Measurements from ENCODE around the gene RHO.

The RHO gene

DNA sequence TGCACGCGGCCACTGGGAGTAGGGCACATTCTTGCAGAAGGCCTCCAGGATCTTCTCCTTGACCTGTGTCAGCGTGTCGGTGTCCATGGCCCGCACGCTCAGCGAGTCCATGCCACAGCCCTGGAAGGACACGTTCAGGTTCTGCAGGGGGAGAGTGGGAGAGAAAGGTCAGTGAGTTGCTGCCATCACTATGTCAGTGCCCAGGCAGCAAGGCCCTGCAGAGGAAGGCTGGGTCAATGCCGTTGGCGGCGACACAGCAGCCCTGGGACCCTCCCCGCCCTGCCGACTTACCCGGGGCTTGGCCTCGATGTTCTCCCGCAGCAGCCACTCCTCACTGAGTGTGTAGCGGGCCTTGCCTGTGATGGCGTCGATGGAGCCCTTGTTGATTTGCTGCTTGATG is 34.4 kb downstream of the RHO start:
- no peak for DNase-seq

DNA sequence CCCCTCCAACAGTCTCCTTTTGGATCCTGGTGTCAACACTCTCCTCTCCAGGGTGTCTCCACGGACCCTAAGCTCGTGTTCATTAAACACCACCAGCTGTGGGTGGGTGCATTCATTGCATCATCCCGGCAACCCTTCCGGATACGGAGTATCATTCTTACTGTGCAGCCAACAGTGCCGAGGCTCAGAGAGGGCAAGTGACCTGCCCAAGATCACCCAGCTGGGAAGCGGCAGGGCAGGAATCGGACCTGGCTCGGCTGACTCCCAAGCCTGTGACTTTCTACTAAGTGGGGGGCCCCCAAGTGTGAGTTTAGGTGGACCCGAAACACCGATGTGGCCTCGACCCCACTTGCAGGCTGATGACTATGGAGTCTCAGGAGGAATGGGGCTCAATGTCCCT is 34.9 kb downstream of the RHO start:
- DNase-seq = no peak

DNA sequence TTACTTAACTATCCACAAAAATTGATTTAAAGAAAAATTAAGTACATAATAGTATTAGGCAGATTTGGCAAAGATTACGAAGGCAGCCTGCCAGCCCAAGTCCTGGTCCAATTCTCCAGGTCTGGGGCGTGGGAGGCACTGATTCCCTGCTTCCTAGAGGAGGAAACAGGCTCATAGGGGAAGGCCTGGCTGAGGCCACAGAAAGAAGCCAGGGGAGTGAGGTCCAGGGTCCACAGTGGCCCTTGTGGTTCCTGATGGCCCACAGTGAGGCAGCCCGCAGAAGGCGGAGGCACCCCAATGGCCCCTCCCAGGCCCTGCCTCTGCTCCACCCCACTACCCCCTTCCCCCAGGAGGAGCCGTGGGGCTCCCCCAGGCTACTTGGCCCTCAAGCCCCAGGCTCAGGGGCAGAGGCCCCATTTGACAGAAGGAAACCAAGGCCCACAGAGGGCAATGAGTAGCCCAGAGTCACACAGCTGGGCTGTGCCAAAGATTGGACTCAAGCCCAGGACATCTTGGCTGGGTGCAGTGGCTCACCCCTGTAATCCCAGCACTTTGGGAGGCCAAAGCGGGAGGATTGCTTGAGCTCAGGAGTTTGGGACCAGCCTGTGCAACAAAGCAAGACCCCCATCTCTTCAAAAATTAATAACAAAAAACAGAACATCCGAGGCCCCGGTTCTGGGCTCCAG is 35.6 kb downstream of the RHO start:
- DNase-seq = no peak

DNA sequence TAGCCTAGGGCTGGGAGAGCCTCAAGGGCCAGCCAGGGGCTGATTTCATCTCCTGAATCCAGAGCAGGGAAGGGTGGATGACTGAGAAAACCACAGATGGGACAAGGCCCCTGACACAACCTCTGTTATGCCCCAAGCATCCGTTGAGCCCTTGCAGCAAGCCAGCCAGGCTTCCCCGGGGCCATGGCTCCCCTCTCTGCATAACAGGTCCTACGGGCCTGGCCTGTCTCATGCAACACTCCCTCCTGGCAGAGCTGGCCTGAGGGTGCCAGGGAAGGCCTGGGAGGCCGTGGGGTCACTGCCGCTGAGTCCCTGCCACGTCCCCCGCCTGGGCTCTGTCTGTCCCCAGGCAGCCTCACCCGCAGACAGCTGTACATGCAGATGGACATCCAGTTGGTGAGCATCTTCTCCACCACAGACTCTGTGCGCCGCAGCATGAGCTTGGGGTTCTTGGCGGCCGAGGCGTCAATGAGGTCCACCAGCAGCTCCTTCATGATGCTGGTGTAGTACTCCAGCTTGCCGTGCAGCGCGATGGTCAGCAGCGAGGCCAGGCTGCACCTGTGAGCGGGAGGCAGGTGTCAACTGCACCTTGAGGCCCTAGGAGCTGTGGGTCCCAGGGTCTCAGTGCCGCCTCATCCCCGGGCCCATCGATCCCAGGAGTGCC is 36.7 kb downstream of the RHO start:
- DNase-seq = no peak

DNA sequence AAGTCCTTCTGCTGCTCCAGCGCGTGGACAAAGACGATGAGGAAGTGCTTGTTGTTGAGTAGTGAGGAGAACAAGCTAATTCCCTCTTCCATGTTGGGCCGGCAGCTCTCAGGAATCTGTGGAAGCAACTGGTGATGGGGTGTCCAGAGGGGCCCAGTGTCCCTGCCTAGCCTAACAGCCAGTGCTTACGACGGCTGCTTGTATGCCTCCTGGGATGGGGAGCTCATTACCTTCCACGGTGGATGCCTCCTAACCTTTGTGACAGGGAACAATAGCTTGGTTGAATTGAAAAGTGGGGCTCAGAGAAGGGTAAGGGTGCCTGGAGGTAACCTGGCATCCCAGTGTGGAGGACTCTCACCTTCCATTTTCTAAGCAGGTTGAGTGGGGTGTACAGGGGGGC is 37.5 kb downstream of the RHO start:
- no peak for DNase-seq

DNA sequence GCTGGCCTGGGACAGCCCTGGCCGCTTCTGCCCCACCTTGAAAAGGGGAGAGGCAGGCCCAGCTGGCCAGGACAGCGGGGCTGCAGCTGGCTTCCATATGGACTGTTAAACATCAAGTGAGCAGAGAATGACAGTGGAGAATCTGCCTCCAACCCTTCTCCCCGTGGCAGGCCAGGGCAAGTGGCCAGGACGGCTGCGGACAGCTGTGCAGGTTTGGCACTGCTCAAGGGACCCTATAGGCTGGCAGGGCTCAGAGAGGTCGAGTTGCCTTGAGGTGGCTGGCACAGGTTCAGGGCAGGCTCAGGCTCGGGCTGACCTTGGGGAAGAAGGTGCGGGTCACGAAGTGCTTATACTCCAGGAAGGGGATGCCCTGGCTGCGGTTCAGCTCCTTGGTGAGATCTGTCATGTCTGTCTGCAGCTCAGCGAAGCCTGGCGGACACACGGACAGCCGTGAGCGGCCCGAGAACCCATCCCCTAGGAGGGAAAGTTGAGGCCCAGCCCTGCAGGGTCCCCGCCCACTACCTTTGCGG is 38.8 kb downstream of the RHO start:
- no peak for DNase-seq

DNA sequence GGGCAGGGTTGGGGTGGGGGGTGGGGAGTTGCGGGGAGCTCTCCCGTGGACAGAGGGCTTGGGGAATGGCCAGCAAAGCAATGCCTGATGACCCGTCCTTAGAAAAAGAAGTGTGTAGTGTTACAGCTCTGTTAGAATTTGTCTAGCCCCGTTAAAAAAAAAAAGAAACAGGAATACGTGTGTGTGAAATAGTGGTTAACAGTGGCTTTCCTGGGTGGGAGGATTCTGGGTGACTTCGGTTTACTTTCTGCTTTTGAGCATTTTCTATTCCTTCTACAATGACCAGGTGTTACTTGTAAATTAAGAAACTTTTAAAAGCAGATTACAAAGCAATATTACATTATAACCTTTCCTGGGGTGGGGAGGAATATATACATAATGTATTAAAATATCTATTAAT is 39.5 kb downstream of the RHO start:
- no peak for DNase-seq

DNA sequence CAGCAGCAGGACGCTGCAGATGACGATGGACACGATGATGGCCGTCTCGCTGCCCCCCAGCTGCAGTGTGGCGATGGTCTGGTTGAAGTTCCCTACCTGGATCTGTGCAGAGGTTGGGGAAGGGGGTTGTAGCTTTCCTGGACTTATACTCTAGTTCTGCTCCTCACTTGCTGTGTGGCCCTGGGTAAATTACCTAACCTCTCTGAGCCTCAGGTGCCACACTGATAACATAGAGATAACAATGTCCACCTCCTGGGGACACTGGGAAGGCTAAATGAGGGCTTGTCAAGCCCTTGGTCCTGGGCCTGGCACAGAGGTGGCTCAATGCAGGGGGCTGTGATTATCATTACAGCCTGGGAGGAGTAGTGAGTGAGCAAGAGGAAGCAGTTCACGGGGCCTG is 41.4 kb downstream of the RHO start:
- DNase-seq = no peak

DNA sequence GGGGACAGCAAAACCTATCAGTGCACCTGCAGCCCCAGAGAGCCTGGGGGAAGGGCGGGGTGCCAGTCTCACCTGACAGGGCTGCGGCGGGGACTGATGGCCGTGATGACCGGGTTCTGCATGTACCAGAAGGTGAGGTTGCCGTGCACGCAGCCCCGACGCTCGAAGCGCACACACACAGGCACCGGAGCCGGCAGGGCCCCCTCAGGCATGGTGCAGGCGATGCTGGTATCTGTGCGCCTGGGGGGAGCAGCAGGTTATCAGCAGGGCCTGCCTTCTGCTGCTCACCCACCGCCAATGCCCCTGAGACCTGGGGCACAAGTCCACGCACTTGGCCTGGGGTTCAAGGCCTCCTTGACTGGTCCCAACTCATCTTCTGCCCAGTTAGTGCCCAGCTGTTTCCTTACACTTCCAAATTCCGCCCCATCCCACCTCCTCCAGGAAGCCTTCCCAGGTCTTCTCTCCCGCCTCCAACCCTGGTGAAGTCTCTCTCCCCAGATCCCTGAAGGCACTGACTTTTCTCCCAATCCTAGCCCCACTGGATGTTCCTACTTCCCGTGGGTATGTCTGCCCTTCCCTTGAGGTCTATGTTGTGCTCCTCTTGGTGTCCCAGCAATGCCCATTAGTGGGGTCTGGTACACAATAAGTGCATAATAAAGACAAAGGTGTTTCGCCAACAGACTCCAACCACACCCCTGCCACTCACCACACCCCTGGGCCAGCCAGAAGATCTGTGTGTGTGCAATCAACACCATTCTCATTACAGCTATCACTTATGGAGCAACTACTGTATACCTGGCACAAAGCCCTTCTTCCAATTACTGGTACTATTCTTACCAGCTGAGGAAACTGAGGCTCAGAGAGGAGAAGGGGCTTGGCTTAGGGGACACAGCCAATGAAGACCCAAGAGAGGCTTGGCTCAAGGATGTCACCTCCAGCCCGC is 43.4 kb downstream of the RHO start:
- no peak for DNase-seq

DNA sequence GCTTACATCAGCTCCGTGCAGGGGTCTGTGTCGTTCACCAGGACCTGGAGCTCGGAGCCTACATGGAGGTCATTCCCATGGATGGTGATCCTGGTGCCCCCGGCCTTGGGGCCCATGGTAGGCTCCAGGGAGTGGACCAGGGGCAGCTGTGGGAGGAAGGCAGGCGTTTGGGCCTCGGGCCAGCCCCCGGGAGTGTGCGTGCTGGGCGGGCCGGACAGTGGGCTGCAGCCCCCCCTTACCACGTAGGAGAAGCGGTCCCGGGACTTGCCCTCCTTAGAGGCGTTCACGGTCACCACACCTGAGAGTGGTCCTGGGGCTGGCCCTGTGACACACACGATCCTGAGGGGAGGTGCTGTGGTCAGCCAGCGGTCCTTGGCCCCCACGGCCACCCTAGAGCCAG is 44.2 kb downstream of the RHO start:
- no peak for DNase-seq

DNA sequence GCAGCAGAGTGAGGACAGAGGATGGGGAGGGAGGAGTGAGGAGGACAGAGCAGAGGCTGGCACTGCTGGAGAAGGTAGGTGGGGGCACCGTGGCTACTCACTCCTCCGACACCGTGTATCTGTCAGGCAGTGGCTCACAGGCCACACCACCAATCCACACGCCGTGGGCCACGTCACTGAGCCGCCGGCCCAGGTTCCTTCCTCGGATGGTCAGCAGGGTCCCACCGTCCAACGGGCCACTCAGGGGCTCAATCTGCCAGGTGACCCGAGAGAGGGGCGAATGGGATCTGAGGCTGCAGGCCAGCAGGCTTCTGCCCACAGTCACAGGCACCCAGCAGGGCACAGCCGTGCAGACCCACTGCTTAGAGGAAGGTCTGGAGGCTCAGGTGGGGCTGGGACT is 45.1 kb downstream of the RHO start:
- no peak for DNase-seq

DNA sequence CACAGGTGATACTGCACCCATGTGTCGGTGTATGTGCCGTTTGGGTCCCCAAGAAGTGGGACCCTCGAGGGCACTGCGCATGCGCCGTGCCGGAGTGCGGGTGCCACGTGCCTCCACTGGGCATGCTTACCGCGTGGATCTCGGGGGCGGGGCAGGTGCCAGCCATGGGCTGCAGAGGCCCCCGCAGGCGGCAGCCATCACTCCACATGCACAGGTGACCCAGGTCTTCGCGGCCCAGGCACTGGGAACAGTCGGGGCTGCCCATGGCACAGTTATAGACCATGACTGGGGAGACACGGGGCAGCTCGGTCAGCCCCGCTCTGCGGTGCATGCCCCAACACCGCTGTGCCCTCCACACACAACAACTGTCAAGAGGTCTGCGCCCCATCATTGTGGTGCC is 45.8 kb downstream of the RHO start:
- DNase-seq = no peak

DNA sequence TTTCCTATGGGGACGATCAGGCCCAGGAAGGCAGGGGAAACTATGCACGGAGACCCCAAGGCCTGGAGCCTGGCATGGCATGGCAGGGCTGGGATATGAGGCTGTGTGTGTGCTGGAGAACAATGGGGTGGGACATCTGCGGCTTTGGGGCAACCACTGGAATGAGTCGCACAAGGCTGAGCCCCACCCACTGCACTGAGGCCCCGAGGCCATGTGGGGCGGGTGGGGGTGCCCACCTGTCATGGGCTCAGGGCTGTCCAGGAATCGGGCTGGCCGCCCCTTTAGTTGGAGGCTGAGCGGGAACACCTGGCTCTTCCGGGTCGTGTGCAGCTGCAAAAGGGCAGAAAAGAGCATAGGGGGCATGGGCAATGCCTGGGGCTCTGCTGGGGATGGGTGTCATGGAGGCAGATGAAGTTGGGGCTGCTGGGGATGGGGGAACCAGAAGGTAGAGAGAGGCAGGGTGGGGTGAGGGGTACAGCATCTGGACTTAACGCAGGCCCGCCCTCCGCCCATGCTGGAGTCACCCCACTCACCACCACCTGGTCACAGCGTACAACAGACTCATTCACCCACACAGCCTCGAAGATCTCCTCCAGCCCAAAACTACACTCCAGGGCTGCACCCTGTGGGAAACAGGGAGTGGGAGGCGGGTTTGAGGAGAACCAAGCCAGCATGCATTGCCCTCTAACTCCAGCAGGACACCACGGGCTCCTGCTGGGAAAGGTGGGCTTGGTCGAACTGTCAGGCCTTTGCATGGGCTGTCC is 47.0 kb downstream of the RHO start:
- no peak for DNase-seq

DNA sequence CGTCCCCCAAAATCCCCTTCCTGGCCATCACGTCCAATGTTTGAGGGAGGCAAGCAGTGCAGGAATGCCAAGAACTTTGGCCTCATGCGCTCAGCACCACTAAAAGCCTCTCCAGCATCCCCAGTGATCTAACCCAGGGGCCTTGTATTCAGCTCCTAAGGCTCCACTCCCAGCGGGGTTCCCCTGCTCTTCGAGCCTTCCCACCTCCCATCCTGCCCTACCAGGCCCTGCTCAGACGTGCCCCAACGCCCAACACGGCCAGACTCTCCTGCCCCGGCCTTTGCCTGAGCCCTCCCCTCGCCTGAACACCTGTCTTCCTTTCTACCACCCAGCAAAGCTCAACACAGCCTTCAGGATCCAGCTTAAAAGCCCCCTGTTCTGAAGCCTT is 47.6 kb downstream of the RHO start:
- peak; percentile 80 for DNase-seq

DNA sequence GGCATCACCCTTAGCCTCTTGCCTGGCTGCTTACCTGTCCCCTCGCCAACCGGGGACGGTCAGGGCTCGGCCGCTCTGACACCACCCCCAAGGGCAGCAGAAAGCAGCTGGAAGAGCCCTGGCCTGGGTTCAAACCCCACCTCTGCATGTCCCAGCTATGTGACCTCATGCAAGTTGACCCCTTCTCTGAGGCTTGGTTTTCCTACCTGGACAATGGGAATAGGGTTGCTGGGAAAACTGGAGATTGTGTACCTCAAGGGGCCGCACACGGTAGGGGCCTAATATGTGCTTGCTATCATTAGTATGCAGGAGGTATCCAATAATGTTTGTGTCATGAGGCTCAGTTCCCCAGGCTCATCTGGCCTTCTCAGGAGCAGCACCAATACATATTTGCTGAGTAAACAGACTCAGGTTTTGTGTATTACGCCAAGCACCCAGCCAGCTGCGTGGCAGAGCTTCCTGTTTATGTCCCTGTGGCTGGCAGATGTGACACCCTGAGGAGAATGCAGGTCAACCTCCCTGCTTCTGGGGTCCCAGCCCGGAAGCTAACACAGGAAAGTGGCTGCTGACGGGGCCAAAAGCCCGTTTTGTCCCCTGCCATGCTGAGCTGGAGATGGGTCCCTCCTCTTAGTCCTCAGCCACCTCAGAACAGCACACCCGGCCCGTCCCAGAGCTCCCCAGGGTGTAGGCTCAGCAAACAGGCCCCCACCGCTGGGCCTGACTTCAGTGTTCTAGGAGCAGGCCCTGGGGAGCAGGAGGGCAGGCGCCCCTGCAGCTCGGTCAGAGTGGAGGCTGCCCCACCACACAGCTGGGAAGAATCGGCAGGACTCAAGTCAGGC is 48.3 kb downstream of the RHO start:
- DNase-seq = peak; percentile 88

DNA sequence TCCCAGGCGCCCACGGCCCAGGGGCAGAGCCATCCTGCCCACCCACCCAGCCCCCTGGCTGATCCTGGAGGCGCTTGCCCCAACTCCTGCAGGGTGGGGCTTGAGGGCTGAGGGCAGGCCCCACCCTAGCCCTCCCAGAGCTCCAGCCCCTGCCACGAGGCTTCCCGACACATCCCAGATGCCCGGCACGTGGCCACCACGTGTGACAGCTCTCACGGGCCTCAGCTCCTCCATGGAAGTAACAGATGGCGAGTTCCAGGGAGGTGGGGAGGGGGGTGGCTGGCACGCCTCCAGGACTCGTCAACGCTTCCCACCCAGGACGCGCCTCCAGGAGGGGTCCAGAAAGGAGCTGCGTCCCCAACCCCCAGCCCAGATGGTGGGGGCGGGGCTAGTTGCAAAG is 48.9 kb downstream of the RHO start:
- DNase-seq = peak; percentile 14

DNA sequence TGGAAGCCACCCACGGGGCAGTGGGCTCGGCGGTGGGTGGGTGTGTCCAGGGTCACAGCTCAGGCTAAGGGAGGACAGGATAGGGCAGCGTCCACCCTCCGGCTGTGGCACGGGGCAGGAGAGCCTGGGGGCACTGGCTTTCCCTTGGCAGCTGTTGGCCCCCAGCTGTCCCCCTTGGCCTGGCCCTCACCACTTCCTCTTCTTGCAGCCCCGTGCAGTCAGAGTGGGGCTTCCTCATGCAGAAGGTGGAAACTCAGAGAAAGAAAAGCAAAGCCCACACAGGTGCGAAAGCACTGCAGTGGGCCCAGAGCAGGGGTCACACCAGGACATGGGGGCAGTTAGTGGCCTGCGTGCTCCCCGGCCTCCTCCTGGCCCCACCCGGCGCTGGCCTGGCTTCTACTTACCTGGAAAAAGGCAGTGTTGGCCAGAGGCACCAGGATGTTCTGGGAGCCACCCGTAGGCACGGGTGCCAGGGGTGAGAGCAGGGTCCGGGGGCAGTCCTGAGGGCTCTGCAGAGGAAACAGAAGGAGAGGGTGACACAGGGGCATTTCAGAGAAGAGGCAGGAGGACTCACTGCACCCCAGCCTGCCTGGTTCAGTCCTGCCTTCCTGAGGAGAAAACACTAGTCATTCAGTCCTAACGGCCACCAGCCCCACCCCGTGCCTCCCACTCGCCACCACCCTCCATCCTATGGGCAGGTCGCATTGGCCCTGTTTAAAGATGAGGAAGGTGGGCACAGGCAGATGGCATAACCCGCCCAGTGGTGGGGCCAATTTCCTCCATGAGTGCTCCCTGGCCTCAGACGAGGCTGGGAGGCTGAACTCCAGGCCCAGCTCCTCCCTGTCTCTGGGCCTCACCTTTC is 49.7 kb downstream of the RHO start:
- DNase-seq = no peak

DNA sequence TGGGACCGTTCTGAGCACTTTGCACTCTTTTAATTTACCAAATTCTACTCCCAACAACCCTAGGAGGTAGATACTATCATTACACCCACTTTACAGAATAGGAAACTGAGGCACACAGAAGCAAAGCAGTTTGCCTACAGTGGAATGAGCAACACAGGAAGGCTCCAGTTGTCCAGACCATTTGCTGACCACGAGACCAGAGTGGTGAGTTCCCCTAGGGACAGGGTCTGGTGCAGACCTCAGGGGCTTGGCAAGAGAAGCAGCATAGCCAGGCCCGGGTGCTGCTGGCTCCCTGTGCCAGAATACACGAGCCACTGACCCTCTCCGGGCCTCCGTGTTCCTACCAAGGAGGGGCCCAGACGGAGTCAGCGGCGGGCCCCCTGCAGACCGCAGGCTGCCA is 51.6 kb downstream of the RHO start:
- no peak for DNase-seq

DNA sequence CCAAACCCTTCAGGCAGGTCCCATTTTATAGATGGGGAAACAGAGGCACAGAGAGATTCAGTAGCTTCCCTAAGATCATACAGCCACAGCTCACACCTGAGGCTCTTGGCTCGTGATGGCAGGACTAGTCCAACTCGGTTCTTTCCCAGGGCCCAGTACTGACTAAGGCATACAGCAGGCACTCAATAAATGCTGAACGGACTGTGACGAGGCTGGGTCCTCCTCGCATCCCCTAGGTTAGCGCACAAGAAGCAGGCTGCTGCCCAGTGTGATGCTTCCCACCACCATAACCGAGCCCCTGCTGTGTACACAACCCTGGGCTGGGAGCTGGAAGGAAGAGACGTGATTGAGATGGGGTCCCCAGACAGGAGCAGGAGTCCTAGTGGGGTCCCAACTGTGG is 53.2 kb downstream of the RHO start:
- no peak for DNase-seq

DNA sequence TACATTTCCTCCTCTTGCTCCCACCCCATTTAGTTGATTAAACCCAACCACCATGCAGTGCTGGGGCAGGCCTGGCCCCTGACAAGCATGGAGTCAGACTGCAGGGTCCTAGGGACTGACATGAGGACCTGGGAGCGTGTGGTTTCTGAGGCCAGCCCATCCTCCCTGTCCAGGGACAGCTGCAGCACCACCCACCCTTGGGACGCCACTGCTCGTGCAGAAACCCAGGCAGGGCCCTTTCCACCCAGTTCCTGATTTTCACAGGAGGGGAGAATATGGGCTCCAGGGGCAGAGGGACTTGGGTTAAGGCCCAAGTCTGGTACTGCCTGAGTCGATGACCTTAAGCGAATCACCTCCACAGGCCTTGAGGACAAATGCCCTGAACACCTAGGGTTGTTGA is 54.4 kb downstream of the RHO start:
- DNase-seq = no peak

DNA sequence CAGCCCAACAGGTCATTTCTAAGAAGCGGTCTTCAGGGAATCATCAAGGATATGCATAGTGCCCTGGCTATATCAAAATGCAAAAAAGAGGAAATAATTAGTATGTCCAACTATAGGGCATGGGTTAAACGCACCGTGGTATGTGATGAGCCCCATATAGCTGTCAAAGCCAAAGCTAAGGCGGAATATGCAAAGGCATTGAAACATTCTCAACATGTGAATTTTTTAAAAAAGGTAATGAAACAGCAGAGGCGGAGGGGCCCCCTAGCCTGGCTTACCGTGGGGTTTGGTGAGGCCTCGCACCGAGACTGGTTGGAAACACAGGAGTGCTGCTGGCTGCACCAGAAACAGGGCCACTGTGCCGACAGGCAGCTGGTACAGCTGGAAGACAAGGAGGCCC is 54.9 kb downstream of the RHO start:
- no peak for DNase-seq

Data from NCI-H510A treated with DMSO at 0.1 percent for 48 hours (cell line).